Activated naive CD8-positive, alpha-beta T cell treated with anti-CD3 and anti-CD28 coated beads, Interleukin-2, amount 50 U/mL, for 16 hours (primary cell): ENCODE results near the gene TEKT2.

Experiments
- DNase-seq: peaks from one replicate; pipeline ENCODE4 v3.0.0-alpha.2; 2020; ENCODE audit warnings: low read depth, low spot score

The TEKT2 gene

DNA sequence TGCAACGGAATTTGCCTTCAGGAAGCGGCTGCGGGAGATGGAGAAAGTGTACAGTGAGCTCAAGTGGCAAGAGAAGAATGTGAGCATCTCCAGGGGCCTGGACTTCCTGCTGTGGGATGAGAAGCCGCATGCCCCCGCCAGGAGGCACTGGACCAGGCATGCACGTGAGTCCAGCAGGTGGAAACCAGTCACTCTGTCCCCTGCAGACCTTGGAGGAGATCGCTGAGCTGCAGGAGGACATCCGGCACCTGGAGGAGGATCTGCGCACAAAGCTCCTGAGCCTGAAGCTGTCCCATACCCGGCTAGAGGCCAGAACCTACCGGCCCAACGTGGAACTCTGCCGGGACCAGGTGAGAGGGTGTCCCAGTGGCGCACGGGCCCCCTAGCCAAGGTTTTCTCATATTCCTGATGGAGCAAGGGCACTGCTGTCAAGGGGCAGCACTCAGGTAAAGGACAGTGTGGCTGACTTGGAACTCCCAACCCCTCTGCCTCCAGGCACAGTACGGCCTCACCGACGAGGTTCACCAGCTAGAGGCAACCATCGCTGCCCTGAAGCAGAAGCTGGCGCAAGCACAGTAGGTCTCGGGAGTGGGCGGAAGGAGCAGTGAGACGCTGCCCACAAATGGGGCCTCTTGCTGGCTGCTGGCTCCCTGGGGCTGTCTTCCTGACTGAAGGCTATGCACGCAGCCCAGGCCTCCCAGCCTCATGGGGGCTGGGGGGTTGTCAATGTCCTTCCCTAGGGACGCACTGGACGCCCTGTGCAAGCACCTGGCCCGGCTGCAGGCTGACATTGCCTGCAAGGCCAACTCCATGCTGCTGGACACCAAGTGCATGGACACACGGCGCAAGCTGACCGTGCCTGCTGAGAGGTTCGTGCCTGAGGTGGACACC, 3.6 kb downstream of the TEKT2 start:
- no peak for DNase-seq

GRCh38 chr1:36088265-36088576, 4.3 kb downstream of the TEKT2 start:
- DNase-seq: no peak

DNA sequence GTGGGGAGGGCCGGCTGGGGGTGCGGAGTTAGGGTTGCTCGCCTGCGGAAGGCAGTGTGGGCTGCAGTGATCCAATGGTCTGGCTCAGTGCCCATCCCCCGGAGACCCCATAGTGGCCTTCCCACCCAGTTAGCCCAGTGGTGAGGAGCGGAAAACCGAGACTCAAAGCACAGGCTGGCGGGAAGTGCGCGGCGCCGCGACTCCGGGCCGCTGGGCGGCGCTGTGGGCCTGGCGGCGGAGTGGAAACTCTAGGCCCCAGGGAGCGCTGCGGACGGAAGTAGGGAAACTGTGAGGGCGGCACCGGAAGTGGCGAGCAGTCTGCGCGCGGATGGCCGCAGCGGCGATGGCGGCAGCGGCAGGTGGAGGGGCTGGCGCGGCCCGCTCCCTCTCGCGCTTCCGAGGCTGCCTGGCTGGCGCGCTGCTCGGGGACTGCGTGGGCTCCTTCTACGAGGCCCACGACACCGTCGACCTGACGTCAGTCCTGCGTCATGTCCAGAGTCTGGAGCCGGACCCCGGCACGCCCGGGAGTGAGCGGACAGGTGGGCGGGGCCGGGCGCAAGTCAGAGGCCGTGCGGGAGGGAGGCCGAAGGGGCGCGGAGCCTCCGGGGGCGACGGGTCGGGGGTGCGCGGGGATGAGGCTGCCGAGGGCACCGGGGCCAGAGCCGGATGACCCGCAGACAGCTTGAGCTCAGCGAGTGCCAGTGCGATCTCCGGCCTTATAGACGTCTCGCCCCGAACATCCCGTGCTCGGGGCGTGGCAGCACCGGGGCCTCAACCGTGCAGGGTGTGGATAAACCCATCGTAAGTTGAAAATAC, 4.9 kb downstream of the TEKT2 start, which contains the start of gene ADPRS:
Gene ADPRS, plus strand, starts transcription at position 316 of the 816 bp plus-strand sequence. Its CDS starts 13 bp downstream, at position 329.
- peak; percentile 78 for DNase-seq

- DNase-seq: no peak
These were observed 5.7 kb downstream of the TEKT2 start for GRCh38 chr1:36089393-36090121.

GRCh38 chr1:36091141-36091540, 7.2 kb downstream of the TEKT2 start:
- no peak for DNase-seq

- DNase-seq: no peak
These were observed 7.8 kb downstream of the TEKT2 start for GRCh38 chr1:36091698-36092097.

DNA sequence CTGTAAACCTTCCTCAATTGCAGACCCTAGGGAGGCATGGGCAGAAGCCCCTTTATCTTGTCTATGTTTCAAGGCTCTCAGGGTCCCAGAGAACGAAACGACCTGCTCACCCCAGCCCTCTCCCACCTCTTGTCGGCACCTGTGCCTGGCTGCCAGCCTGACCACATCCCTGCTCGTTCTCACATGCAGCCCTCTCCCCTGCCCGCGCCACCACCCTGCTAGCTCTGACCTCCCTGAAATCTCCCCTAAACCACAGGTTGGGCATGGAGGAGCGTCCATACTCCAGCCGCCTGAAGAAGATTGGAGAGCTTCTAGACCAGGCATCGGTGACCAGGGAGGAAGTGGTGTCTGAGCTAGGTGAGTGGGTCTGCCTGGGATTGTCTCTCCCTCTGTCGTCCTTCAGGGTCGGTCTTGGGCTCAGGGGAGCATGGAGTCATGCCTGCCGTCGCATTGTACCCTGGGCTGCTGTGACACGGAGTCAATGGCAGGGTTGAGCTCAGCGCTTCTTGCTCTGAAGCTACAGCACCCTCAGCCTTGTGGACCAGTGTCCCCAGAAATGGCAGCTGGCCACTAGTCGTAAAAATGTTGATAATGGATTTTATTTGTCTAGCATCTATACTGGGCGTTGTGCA, 8.4 kb downstream of the TEKT2 start:
- no peak for DNase-seq

DNA sequence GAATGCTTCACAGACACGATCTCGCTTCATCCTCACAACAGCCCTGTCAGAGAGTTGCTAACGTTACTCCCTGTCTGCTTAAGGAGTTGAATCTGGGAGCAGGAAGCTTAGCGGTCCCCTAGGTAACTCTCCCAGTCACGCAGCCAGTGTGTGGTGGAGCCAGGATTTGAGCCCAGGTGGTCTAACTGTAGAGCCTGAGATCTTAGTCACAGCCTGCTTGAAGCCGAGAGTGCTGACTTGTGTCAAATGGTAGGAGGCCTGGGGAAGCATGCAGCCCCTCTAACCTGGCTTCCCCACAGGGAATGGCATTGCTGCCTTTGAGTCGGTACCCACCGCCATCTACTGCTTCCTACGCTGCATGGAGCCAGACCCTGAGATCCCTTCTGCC, 8.9 kb downstream of the TEKT2 start:
- DNase-seq: no peak

DNA sequence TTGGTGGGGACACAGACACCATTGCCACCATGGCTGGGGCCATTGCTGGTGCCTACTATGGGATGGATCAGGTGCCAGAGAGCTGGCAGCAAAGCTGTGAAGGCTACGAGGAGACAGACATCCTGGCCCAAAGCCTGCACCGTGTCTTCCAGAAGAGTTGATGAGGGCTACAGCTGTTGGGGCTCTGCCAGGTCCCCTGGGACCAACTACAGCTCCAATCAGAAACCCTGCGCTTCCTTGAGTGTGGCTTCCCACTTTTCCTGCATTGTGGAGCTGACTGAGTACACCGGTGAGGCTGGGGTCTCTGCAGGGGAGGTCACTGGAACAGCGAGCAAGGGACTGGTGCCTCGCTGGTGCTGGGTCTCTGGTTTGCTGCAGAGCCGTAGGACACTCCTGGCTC, 9.3 kb downstream of the TEKT2 start:
- DNase-seq: no peak

GRCh38 chr1:36093929-36094328, 10.0 kb downstream of the TEKT2 start:
- DNase-seq: no peak

- no peak for DNase-seq
These were observed 10.7 kb downstream of the TEKT2 start for GRCh38 chr1:36094621-36095061.

DNA sequence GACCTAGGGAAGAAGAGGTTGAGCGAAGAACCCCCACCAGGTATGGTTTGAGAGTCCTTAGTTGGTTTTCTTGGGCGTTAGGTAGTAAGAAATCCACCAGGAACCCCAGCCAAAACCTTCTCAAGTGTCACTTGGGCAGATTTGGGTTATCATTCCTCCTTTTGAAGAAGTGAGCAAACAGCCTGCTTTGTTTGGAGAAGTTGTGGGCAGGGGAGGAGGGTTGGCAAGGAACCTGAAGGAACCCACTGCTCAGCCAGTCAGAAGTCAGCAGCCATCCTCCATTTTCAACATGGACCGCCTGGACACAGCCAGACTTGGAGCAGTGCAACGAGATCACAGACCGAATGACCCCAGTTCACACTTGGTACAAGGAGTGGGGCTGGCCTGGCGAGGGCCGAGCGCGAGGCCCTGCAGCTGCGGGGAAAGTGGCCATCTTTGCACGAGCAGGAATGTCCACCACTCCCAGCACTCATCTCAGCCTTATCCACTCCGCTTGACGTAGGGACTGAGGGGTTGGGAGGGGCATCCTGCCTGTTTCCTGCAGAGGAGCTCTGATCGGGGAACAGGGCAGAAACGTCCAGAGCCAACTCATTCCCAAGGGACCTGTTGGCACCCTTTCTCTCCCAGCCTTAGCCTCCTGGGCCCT, 12.0 kb downstream of the TEKT2 start:
- DNase-seq: no peak

DNA sequence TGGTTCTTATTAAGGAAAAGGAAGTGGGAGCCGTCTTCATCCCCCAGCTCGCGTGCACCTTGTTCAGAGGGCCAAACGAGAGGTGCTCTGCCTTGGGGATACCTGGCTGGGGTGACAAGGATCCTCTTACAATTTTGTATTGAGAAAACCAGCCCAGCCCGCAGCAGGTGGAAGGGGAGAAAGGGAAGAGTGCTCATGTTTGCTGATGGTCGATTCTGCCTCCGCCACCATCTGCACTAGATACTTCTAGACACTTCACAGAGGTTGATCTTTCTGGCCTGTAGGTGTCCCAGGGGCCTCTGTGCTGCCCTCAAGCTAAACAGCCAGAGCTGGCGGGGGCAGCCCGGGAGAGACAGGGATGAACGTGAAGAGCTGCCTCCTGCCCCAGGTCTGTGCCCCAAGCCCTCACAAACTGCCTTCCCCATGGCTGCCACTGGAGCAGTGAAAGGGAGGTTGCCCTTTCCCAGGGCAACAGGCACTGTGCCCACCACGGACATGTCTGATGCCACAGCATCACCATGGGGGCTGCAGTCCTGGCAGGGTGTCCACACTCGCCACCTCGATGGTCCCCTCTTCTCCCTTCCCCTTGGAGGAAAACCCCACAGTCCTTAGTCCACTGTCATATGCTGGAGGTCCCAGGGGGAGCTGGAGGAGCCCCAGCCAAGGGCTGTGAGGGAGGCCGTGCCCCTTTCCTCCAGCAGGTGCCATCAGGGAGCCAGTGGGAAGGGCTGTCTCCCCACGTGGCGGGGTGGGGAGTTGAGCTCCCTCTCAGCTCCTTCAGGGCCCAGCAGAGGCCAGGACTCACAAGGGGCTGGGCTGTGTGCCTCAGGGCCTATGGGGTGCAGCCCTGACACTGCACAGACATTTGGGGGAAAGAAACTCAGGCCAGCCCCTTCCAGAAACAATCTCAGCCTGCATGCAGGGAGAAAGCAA, 12.9 kb downstream of the TEKT2 start:
- DNase-seq: no peak

DNA sequence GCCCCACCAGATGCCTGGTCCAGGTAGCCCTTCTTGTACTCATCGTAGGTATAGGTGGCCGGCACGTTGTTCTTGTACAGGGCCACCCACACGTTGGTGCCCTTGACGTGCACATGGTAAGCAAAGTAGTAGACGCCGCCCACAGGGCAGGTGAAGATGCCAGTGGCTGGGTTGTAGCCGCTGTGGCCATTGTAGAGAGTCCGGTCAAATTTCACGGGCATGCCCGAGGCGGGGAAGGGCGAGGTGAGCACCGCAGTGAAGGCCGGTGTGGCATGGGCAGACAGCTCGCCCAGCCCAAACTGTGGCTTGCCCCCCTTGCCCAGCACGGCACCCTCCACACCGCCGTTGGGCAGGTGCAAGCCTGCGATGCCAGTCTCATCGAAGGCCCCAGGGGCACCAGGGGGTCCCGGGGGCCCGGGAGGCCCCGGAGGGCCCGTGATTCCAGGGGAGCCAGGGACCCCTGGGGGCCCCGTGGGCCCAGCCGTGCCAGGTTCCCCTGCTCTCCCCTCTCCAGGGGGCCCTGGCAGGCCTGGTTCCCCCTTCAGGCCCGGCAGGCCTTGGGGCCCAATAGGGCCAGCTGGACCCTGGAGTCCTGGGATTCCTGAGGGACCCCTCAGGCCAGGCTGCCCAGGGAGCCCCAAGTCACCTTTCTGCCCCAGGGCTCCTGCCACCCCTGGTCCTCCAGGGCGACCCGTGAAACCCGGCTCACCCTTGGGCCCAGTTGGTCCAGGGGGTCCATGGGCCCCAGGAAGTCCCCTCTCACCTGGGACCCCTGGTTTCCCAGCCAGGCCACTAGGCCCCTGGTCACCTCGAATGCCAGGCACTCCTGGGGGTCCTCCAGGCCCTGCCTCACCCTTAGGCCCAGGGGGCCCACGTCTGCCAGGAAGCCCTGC, 14.0 kb downstream of the TEKT2 start:
- DNase-seq: no peak

GRCh38 chr1:36098650-36099365, 14.9 kb downstream of the TEKT2 start:
- no peak for DNase-seq

- peak; percentile 49 for DNase-seq
These were observed 15.9 kb downstream of the TEKT2 start for GRCh38 chr1:36099681-36100341.

DNA sequence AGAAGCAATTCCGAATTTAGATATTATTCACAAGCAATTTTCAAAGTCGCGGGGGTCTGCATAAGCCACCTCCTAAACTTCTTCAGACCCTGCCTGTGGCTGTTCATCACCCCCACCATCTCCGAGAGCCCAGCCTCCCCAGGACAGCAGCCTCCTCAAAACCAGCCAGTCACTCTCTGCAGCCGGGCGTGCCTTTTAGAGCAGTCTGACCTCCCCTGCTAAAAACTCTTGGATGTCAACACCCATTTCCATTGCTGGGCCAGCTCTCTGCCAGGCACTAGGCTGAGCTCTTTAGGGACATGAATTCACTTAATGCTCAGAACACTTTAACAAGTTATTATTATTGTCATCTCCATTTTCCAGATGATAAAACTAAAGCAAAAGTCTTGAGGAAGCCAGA, 16.5 kb downstream of the TEKT2 start:
- DNase-seq: no peak

GRCh38 chr1:36101546-36101945, 17.7 kb downstream of the TEKT2 start:
- no peak for DNase-seq
